ENCODE results near the gene WDR59.

Gene WDR59

GRCh38 chr16:74949309-74949708 lies 35.6 kb downstream of the WDR59 start:
- H2AFZ ChIP-seq (ENCODE audit: low read length), result no peak overlapping the region
- no peaks in the 10 kb centered on the region for H4K20me1 ChIP-seq (ENCODE audit: insufficient read depth, low read length)
- no peak overlapping the region for H3K4me3 ChIP-seq (ENCODE audit: low read length)
- TF ChIP-seq EZH2 (optimal IDR thresholded peaks at IDR 0.05; ENCODE audit: low read depth, low read length) (no peak), CTCF (IDR thresholded peaks at IDR 0.05; ENCODE audit: low read length) (no peak), EZH2phosphoT487 (IDR thresholded peaks at IDR 0.05; ENCODE audit: low read length) (no peak)
- no peaks in the 10 kb centered on the region for H3K9me3 ChIP-seq (replicated peaks; ENCODE audit: insufficient read depth, low read length)
- H3K27ac ChIP-seq (ENCODE audit: low read length), result no peak overlapping the region
- no peaks in the 10 kb centered on the region for H3K36me3 ChIP-seq (replicated peaks; ENCODE audit: insufficient read depth, low read length)
- no peaks in the 10 kb centered on the region for H3K79me2 ChIP-seq (ENCODE audit: low read length)
- H3K9me2 ChIP-seq (replicated peaks; ENCODE audit: insufficient read depth, low read length), result no peaks in the 10 kb centered on the region
- no peak overlapping the region for H3K4me2 ChIP-seq (ENCODE audit: low read depth, low read length)
- H3F3A ChIP-seq (ENCODE audit: insufficient read depth, low read length), result no peaks in the 10 kb centered on the region
- no peaks in the 10 kb centered on the region for H3K27me3 ChIP-seq (replicated peaks; ENCODE audit: insufficient read depth, low read length)
- H3K9ac ChIP-seq (ENCODE audit: low read length), result no peak overlapping the region
- no peaks in the 10 kb centered on the region for H3K4me1 ChIP-seq (ENCODE audit: low read length)
- no peak for DNase-seq

GRCh38 chr16:74944466-74944865 lies 40.5 kb downstream of the WDR59 start:
- no peaks in the 10 kb centered on the region for H3K9me3 ChIP-seq (replicated peaks; ENCODE audit: insufficient read depth, low read length)
- no peaks in the 10 kb centered on the region for H3K27me3 ChIP-seq (replicated peaks; ENCODE audit: insufficient read depth, low read length)
- H3K27ac ChIP-seq (ENCODE audit: low read length), result no peak overlapping the region
- no peak overlapping the region for H3K9ac ChIP-seq (ENCODE audit: low read length)
- no peaks in the 10 kb centered on the region for H3K9me2 ChIP-seq (replicated peaks; ENCODE audit: insufficient read depth, low read length)
- no peaks in the 10 kb centered on the region for H3K4me1 ChIP-seq (ENCODE audit: low read length)
- H2AFZ ChIP-seq (ENCODE audit: low read length), result no peak overlapping the region
- DNase-seq, result no peak
- H3K4me2 ChIP-seq (ENCODE audit: low read depth, low read length), result no peak overlapping the region
- H4K20me1 ChIP-seq (ENCODE audit: insufficient read depth, low read length), result no peaks in the 10 kb centered on the region
- H3F3A ChIP-seq (ENCODE audit: insufficient read depth, low read length), result no peaks in the 10 kb centered on the region
- no peaks in the 10 kb centered on the region for H3K36me3 ChIP-seq (replicated peaks; ENCODE audit: insufficient read depth, low read length)
- H3K4me3 ChIP-seq (ENCODE audit: low read length), result no peak overlapping the region
- no peaks in the 10 kb centered on the region for H3K79me2 ChIP-seq (ENCODE audit: low read length)
- TF ChIP-seq EZH2 (optimal IDR thresholded peaks at IDR 0.05; ENCODE audit: low read depth, low read length), result no peak
- TF ChIP-seq CTCF (IDR thresholded peaks at IDR 0.05; ENCODE audit: low read length), result no peak
- TF ChIP-seq EZH2phosphoT487 (IDR thresholded peaks at IDR 0.05; ENCODE audit: low read length), result no peak

- no peaks in the 10 kb centered on the region for H3K36me3 ChIP-seq (replicated peaks; ENCODE audit: insufficient read depth, low read length)
- no peak overlapping the region for H3K4me3 ChIP-seq (ENCODE audit: low read length)
Measured at GRCh38 chr16:74942977-74943918, 41.7 kb downstream of the WDR59 start.

More at GRCh38 chr16:74942977-74943918, 41.7 kb downstream of the WDR59 start:
- Histone ChIP-seq H3K9me2 (replicated peaks; ENCODE audit: insufficient read depth, low read length) (no peaks in the 10 kb centered on the region), H4K20me1 (ENCODE audit: insufficient read depth, low read length) (no peaks in the 10 kb centered on the region), H3K4me2 (ENCODE audit: low read depth, low read length) (no peak overlapping the region), H3K4me1 (ENCODE audit: low read length) (no peaks in the 10 kb centered on the region), H3K9me3 (replicated peaks; ENCODE audit: insufficient read depth, low read length) (no peaks in the 10 kb centered on the region), H2AFZ (ENCODE audit: low read length) (no peak overlapping the region), H3K79me2 (ENCODE audit: low read length) (no peaks in the 10 kb centered on the region), H3K27ac (ENCODE audit: low read length) (no peak overlapping the region), H3K27me3 (replicated peaks; ENCODE audit: insufficient read depth, low read length) (no peaks in the 10 kb centered on the region), H3F3A (ENCODE audit: insufficient read depth, low read length) (no peaks in the 10 kb centered on the region), H3K9ac (ENCODE audit: low read length) (no peak overlapping the region)
- TF ChIP-seq EZH2 (optimal IDR thresholded peaks at IDR 0.05; ENCODE audit: low read depth, low read length) (no peak), CTCF (IDR thresholded peaks at IDR 0.05; ENCODE audit: low read length) (no peak), EZH2phosphoT487 (IDR thresholded peaks at IDR 0.05; ENCODE audit: low read length) (no peak)
- DNase-seq, result no peak
